ENCODE results near the gene ATP6V1C2.

ATP6V1C2 gene

DNA sequence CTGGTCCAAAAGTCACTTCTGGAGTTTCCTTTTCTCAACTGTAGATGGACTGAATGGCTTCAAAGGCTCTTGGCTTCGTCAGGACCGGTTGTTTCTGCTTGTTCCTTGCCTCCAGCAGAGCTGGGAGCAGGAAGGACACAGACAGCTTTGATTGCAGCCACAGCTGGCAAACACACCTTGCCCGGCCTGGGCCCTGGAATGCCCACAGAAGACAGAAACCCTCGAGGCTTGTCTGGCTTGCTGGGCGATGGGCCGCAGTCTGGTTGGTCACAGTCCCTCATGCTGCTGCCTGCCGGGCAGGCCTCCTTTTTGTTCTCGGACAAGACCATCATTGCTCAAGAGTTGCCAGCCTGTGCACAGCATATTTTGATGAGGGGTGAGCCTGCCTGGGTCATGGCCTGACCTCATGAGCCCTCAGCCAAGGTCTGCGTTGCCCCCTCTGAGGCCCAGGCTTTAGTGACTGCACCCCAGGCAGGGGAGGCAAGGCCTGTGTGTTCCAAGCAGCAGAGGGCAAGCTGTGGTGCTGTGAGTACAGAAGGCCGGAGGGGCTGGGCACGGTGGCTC lies 37.8 kb downstream of the ATP6V1C2 start:
- Histone ChIP-seq H3K4me1 (ENCODE audit: insufficient read depth, poor library complexity, severe bottlenecking) (no peaks in the 10 kb centered on the region), H3K4me3 (ENCODE audit: severe bottlenecking) (no peak overlapping the region), H3K27ac (ENCODE audit: poor library complexity, severe bottlenecking) (no peak overlapping the region), H3K27me3 (ENCODE audit: insufficient read depth, poor library complexity, severe bottlenecking) (no peaks in the 10 kb centered on the region), H3K36me3 (ENCODE audit: low read depth) (no peaks in the 10 kb centered on the region), H3K9me3 (ENCODE audit: severe bottlenecking) (no peaks in the 10 kb centered on the region)
- DNase-seq (ENCODE audit: low spot score), result no peak
- ATAC-seq (ENCODE audit: low read depth), result no peak
- no peak for TF ChIP-seq CTCF (IDR thresholded peaks at IDR 0.05; ENCODE audit: poor library complexity, severe bottlenecking)

DNA sequence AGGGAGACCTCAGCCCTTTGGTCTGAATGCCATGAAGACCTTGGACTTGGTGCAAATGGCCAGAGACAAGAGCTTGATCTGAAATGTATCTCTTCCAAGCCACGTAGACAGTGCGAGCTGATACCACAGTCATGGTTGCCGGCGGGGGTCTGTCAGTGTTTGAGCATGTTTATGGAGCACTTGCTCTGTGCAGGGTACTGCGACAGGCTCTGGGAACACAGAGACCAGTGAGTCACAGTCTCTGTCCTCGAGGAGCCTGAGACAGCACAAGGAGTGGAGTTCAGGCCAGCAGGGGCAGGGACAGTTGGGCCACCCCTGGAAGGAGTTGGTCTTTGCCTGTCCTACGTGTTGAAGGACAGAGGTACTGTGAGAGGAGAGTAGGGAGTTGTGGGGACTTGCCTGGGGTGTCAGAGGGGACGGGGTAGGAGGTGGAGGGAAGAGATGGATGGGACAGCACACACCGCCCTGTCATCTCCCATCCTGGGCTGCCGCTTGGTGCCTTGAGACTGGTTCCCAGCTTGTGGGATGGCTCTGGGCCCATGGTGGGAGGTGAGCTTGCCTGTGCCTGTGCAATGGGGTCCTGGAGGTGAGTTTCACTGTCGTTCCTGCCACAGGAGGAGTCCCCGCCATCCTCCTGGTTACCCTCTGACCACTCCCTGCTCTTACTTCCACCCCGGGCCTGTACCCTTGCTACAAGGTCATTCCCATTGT lies 39.5 kb downstream of the ATP6V1C2 start:
- no peak overlapping the region for H3K4me3 ChIP-seq (ENCODE audit: severe bottlenecking)
- no peak for DNase-seq (ENCODE audit: low spot score)
- no peaks in the 10 kb centered on the region for H3K4me1 ChIP-seq (ENCODE audit: insufficient read depth, poor library complexity, severe bottlenecking)
- no peaks in the 10 kb centered on the region for H3K9me3 ChIP-seq (ENCODE audit: severe bottlenecking)
- no peak for ATAC-seq (ENCODE audit: low read depth)
- TF ChIP-seq CTCF (IDR thresholded peaks at IDR 0.05; ENCODE audit: poor library complexity, severe bottlenecking), result no peak
- no peak overlapping the region for H3K27ac ChIP-seq (ENCODE audit: poor library complexity, severe bottlenecking)
- no peaks in the 10 kb centered on the region for H3K27me3 ChIP-seq (ENCODE audit: insufficient read depth, poor library complexity, severe bottlenecking)
- H3K36me3 ChIP-seq (ENCODE audit: low read depth), result no peaks in the 10 kb centered on the region

GRCh38 chr2:10761591-10761990 lies 40.2 kb downstream of the ATP6V1C2 start:
- Histone ChIP-seq H3K27me3 (ENCODE audit: insufficient read depth, poor library complexity, severe bottlenecking) (no peaks in the 10 kb centered on the region), H3K4me1 (ENCODE audit: insufficient read depth, poor library complexity, severe bottlenecking) (no peaks in the 10 kb centered on the region), H3K27ac (ENCODE audit: poor library complexity, severe bottlenecking) (no peak overlapping the region), H3K9me3 (ENCODE audit: severe bottlenecking) (no peaks in the 10 kb centered on the region), H3K36me3 (ENCODE audit: low read depth) (no peaks in the 10 kb centered on the region), H3K4me3 (ENCODE audit: severe bottlenecking) (no peak overlapping the region)
- DNase-seq (ENCODE audit: low spot score) (no peak), ATAC-seq (ENCODE audit: low read depth) (no peak)
- TF ChIP-seq CTCF (IDR thresholded peaks at IDR 0.05; ENCODE audit: poor library complexity, severe bottlenecking), result no peak

DNA sequence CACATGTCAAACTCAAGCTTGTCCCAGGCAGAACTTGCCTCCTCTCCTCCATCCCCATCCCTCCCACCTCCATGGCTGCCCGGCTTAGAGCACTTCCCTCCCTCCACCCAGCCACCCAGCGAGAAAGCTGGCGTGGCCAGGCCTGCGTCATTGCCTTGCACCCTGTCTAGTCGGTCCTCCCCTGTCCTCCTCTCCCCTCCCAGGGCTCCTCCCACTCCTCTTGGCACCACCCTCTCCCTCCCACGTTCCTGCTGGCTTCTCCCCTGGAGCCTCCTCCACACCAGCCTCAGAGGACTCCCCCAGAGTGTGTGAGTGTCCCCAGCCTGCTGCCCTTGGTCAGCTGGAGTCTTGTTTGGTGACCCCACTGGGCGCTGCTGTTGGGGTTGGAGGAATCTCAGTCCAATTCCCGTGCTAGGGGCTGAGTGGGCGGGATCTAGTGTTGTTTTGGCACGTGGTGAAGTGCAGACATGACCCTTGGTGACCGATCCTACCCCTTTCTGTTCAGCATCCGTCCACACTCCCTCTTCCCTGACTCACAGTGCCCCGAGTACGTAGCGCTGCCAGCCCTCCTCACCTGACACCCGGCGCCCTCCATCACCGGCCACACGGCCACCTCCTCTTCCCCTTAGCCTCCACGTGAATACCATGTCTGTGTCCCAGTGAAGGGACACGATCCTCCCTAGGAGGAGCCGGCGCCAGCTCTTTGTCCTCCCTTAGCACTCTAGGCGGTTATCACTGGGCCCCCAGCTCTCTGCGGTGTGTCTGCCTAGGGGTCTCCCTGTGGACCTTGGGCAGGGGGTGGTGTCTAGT lies 41.4 kb downstream of the ATP6V1C2 start:
- no peaks in the 10 kb centered on the region for H3K36me3 ChIP-seq (ENCODE audit: low read depth)
- H3K27ac ChIP-seq (ENCODE audit: poor library complexity, severe bottlenecking), result no peak overlapping the region
- ATAC-seq (ENCODE audit: low read depth) (no peak), DNase-seq (ENCODE audit: low spot score) (no peak)
- no peak overlapping the region for H3K4me3 ChIP-seq (ENCODE audit: severe bottlenecking)
- no peaks in the 10 kb centered on the region for H3K9me3 ChIP-seq (ENCODE audit: severe bottlenecking)
- H3K4me1 ChIP-seq (ENCODE audit: insufficient read depth, poor library complexity, severe bottlenecking), result no peaks in the 10 kb centered on the region
- TF ChIP-seq CTCF (IDR thresholded peaks at IDR 0.05; ENCODE audit: poor library complexity, severe bottlenecking), result no peak
- H3K27me3 ChIP-seq (ENCODE audit: insufficient read depth, poor library complexity, severe bottlenecking), result no peaks in the 10 kb centered on the region
